ENCODE results near the gene CDK12.

- TF ChIP-seq, protein P1, sequence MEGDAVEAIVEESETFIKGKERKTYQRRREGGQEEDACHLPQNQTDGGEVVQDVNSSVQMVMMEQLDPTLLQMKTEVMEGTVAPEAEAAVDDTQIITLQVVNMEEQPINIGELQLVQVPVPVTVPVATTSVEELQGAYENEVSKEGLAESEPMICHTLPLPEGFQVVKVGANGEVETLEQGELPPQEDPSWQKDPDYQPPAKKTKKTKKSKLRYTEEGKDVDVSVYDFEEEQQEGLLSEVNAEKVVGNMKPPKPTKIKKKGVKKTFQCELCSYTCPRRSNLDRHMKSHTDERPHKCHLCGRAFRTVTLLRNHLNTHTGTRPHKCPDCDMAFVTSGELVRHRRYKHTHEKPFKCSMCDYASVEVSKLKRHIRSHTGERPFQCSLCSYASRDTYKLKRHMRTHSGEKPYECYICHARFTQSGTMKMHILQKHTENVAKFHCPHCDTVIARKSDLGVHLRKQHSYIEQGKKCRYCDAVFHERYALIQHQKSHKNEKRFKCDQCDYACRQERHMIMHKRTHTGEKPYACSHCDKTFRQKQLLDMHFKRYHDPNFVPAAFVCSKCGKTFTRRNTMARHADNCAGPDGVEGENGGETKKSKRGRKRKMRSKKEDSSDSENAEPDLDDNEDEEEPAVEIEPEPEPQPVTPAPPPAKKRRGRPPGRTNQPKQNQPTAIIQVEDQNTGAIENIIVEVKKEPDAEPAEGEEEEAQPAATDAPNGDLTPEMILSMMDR (IDR thresholded peaks at IDR 0.05; ENCODE audit: insufficient read depth, low read depth, low read length), result no peak
- TF ChIP-seq EZH2 (IDR thresholded peaks at IDR 0.05; ENCODE audit: insufficient read depth, low read length), result no peak
Observed at GRCh38 chr17:39551879-39552278, 90.6 kb downstream of the CDK12 start.
